CD4-positive, alpha-beta T cell (primary cell): ENCODE measurements around the gene DRC7. TPM values are rescaled to one million over a fixed set of nuclear protein-coding genes. Genes with fewer than 3 reads are reported as not detected.
A peak's percentile ranks its signal among the peaks of the same experiment; 100 is the strongest.

Experiments
- ATAC-seq: fragments of 200-7000 bp; cut with Tn5 transposase; one replicate; pipeline ENCODE4 v1.10.0; 2022; ENCODE audit warnings: mild to moderate bottlenecking; ENCODE audit not compliant: poor library complexity
- CTCF ChIA-PET: fragments of 350-600 bp; sonication (Branson Sonifier 250); formaldehyde crosslinking; loops from one replicate; lab custom pipeline; 2021; ENCODE audit warnings: antibody characterized with exemption, inconsistent platforms; lab: Charles Lee
- POLR2A ChIA-PET: fragments of 350-600 bp; sonication (Branson Sonifier 250); formaldehyde crosslinking; loops from one replicate; lab custom pipeline; 2021; ENCODE audit warnings: antibody characterized with exemption, inconsistent platforms; lab: Charles Lee
- DNase-seq, 14 experiments: peaks; one replicate each; pipeline ENCODE4 v3.0.0-alpha.2; 2013 to 2020; ENCODE audit warnings: mixed read lengths in 2 of 14
- H3K27ac ChIP-seq, 2 donors: one replicate each; pipeline versions ENCODE4 v1.5.1 to v1.7.0; 2013; ENCODE audit warnings: low read length in 2 of 2, low read depth in 1 of 2, mild to moderate bottlenecking in 1 of 2
- H3K27me3 ChIP-seq, 2 experiments: 1 replicate in 1 of 2; 2 replicates in 1 of 2; pipeline versions ENCODE4 v1.6.1 to v1.7.0; 2013; ENCODE audit warnings: low read length in 2 of 2, control low read depth in 1 of 2, mild to moderate bottlenecking in 1 of 2, moderate library complexity in 1 of 2; ENCODE audit not compliant: insufficient read depth in 2 of 2, control insufficient read depth in 1 of 2
- H3K36me3 ChIP-seq: one replicate; pipeline ENCODE4 v1.6.1; 2013; ENCODE audit warnings: low read length, control low read depth; ENCODE audit not compliant: insufficient read depth
- H3K4me1 ChIP-seq: one replicate; pipeline ENCODE4 v1.6.1; 2013; ENCODE audit warnings: low read length, control low read depth; ENCODE audit not compliant: insufficient read depth
- H3K4me3 ChIP-seq: one replicate; pipeline ENCODE4 v1.5.1; 2013; ENCODE audit warnings: mild to moderate bottlenecking, low read length, moderate library complexity
- H3K9me3 ChIP-seq, 2 experiments: 1 replicate in 1 of 2; 2 replicates in 1 of 2; pipeline versions ENCODE4 v1.6.1 to v1.7.0; 2013; ENCODE audit warnings: low read length in 2 of 2, mild to moderate bottlenecking in 2 of 2, control low read depth in 1 of 2, moderate library complexity in 1 of 2; ENCODE audit not compliant: control insufficient read depth in 1 of 2, insufficient read depth in 1 of 2
- H3K27ac Mint-ChIP-seq: one replicate; pipeline ENCODE4 v1.8.0; 2020; ENCODE audit warnings: mixed read lengths
- H3K27me3 Mint-ChIP-seq: one replicate; pipeline ENCODE4 v1.8.0; 2021; ENCODE audit warnings: mixed read lengths
- H3K36me3 Mint-ChIP-seq: one replicate; pipeline ENCODE4 v1.8.0; 2021; ENCODE audit warnings: low read depth, mixed read lengths
- H3K4me1 Mint-ChIP-seq: one replicate; pipeline ENCODE4 v1.8.0; 2021; ENCODE audit warnings: low read depth, mixed read lengths
- H3K4me3 Mint-ChIP-seq: one replicate; pipeline ENCODE4 v1.8.0; 2020; ENCODE audit warnings: mild to moderate bottlenecking, mixed read lengths
- H3K9me3 Mint-ChIP-seq: one replicate; pipeline ENCODE4 v1.8.0; 2020; ENCODE audit warnings: mixed read lengths
- intact Hi-C, 2 experiments: fragments of 100-400 bp; cut with DNase I in 1 of 2; cut with micrococcal nuclease in 1 of 2; formaldehyde crosslinking; loops; one replicate each; pipeline versions ENCODE4 v1.15.1 to v1.9.0; 2023 to 2025; cut with DNase I, micrococcal nuclease
- total RNA-seq, 174 experiments: library from RNA in 2 of 174; stranded (reverse) in 2 of 174; gene quantifications; one replicate each; pipeline ENCODE4 v1.2.3 and lab custom pipeline; 2021 to 2026
- TF ChIP-seq, protein P1 (sequence below): fragments of 200-600 bp; IDR thresholded peaks from one replicate; pipeline ENCODE4 v1.8.0; 2022; ENCODE audit warnings: antibody characterized with exemption, mild to moderate bottlenecking

DRC7 gene
- total RNA-seq, 2 experiments from 2014 or later: not detected

GRCh38 chr16:57667048-57667525, 27.5 kb upstream of the DRC7 start:
- H3K27ac Mint-ChIP-seq: no peak overlapping the region
- ChIA-PET CTCF (no interaction called here), POLR2A (no interaction called here)
- intact Hi-C loops: no loop called here
- Histone ChIP-seq H3K27me3 (peaks cover 0 to 3% of the 10 kb centered on the region in 2 experiments), H3K4me1 (peaks cover 7% of the 10 kb centered on the region), H3K4me3 (no peak overlapping the region), H3K27ac (no peak overlapping the region), H3K9me3 (no peaks in the 10 kb centered on the region), H3K36me3 (no peaks in the 10 kb centered on the region)
- H3K27me3 Mint-ChIP-seq: no peaks in the 10 kb centered on the region
- TF ChIP-seq, protein P1, sequence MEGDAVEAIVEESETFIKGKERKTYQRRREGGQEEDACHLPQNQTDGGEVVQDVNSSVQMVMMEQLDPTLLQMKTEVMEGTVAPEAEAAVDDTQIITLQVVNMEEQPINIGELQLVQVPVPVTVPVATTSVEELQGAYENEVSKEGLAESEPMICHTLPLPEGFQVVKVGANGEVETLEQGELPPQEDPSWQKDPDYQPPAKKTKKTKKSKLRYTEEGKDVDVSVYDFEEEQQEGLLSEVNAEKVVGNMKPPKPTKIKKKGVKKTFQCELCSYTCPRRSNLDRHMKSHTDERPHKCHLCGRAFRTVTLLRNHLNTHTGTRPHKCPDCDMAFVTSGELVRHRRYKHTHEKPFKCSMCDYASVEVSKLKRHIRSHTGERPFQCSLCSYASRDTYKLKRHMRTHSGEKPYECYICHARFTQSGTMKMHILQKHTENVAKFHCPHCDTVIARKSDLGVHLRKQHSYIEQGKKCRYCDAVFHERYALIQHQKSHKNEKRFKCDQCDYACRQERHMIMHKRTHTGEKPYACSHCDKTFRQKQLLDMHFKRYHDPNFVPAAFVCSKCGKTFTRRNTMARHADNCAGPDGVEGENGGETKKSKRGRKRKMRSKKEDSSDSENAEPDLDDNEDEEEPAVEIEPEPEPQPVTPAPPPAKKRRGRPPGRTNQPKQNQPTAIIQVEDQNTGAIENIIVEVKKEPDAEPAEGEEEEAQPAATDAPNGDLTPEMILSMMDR: no peak
- H3K4me1 Mint-ChIP-seq: no peaks in the 10 kb centered on the region
- no peak for ATAC-seq
- H3K4me3 Mint-ChIP-seq: no peak overlapping the region
- DNase-seq: no peak
- no peaks in the 10 kb centered on the region for H3K36me3 Mint-ChIP-seq
- no peaks in the 10 kb centered on the region for H3K9me3 Mint-ChIP-seq

- Histone ChIP-seq H3K27ac (no peak overlapping the region), H3K27me3 (peaks cover 0 to 3% of the 10 kb centered on the region in 2 experiments), H3K9me3 (no peaks in the 10 kb centered on the region), H3K36me3 (no peaks in the 10 kb centered on the region), H3K4me1 (peaks cover 7% of the 10 kb centered on the region), H3K4me3 (no peak overlapping the region)
- H3K27me3 Mint-ChIP-seq: no peaks in the 10 kb centered on the region
- DNase-seq (peak in 3 of 14 experiments; percentile 27 to 70 (median 66)), ATAC-seq (no peak)
- intact Hi-C loops: no loop called here
- ChIA-PET POLR2A (no interaction called here), CTCF (no interaction called here)
- no peaks in the 10 kb centered on the region for H3K9me3 Mint-ChIP-seq
- TF ChIP-seq, protein P1: no peak
- H3K27ac Mint-ChIP-seq: no peak overlapping the region
- H3K4me3 Mint-ChIP-seq: no peak overlapping the region
- no peaks in the 10 kb centered on the region for H3K36me3 Mint-ChIP-seq
- no peaks in the 10 kb centered on the region for H3K4me1 Mint-ChIP-seq
Measured at GRCh38 chr16:57667526-57668262, 26.9 kb upstream of the DRC7 start.

- Histone ChIP-seq H3K4me3 (no peak within 1 kb of the TSS), H3K36me3 (no peaks in the 10 kb centered on the region), H3K4me1 (peaks cover 7% of the 10 kb centered on the region), H3K27me3 (peaks cover 0 to 3% of the 10 kb centered on the region in 2 experiments), H3K9me3 (no peaks in the 10 kb centered on the region), H3K27ac (no peak within 1 kb of the TSS)
- H3K27ac Mint-ChIP-seq: no peak within 1 kb of the TSS
- H3K27me3 Mint-ChIP-seq: no peaks in the 10 kb centered on the region
- no peak for DNase-seq
- ATAC-seq: no peak
- CTCF ChIA-PET: no interaction called here
- TF ChIP-seq, protein P1: no peak
- H3K9me3 Mint-ChIP-seq: no peaks in the 10 kb centered on the region
- H3K36me3 Mint-ChIP-seq: no peaks in the 10 kb centered on the region
- H3K4me3 Mint-ChIP-seq: no peak within 1 kb of the TSS
- intact Hi-C loops: no loop called here
- H3K4me1 Mint-ChIP-seq: no peaks in the 10 kb centered on the region
- POLR2A ChIA-PET: no interaction called here
Measured at GRCh38 chr16:57668263-57668571, 26.4 kb upstream of the DRC7 start, which contains the start of gene ADGRG3. Gene ADGRG3 (plus strand): TSS chr16:57668306. CDS start chr16:57668348, 42 bp downstream.
